VCaP (cell line): ENCODE measurements around the gene ARRB2.

Experiments
- H3K27ac ChIP-seq: fragments of 450-650 bp; 2 replicates; pipeline ENCODE4 v1.5.1; 2017
- TF ChIP-seq, protein P1 (sequence below): fragments of 450-650 bp; conservative IDR thresholded peaks from 2 replicates; pipeline ENCODE4 v1.5.1; 2017; ENCODE audit warnings: mild to moderate bottlenecking, moderate library complexity

Gene ARRB2

GRCh38 chr17:4750606-4751005 lies 40.2 kb downstream of the ARRB2 start:
- TF ChIP-seq, protein P1, sequence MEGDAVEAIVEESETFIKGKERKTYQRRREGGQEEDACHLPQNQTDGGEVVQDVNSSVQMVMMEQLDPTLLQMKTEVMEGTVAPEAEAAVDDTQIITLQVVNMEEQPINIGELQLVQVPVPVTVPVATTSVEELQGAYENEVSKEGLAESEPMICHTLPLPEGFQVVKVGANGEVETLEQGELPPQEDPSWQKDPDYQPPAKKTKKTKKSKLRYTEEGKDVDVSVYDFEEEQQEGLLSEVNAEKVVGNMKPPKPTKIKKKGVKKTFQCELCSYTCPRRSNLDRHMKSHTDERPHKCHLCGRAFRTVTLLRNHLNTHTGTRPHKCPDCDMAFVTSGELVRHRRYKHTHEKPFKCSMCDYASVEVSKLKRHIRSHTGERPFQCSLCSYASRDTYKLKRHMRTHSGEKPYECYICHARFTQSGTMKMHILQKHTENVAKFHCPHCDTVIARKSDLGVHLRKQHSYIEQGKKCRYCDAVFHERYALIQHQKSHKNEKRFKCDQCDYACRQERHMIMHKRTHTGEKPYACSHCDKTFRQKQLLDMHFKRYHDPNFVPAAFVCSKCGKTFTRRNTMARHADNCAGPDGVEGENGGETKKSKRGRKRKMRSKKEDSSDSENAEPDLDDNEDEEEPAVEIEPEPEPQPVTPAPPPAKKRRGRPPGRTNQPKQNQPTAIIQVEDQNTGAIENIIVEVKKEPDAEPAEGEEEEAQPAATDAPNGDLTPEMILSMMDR: no peak
- H3K27ac ChIP-seq: no peak overlapping the region

DNA sequence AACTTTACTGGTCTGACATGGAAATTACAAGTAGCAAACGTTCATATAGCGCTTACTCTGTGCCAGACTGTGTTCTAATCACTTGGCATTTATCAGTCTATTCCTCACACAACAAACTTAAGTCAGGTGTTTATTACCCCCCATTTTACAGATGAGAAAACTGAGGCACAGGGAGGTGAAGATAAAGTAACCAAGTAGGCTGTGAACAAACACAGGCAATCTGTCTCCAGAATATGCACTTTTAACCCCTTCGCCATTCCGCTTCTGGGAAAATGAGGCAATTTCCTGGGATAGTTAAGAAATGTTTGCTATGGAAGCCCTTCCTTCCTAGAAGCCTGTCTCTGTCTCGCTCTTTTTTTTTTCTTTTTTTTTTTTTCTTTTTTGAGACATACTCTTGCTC lies 41.5 kb downstream of the ARRB2 start:
- H3K27ac ChIP-seq: no peak overlapping the region
- TF ChIP-seq, protein P1: no peak

GRCh38 chr17:4753392-4753791 lies 43.0 kb downstream of the ARRB2 start:
- TF ChIP-seq, protein P1: no peak
- no peak overlapping the region for H3K27ac ChIP-seq

- TF ChIP-seq, protein P1: no peak
- H3K27ac ChIP-seq: no peak overlapping the region
Measured at GRCh38 chr17:4759776-4760236, 49.4 kb downstream of the ARRB2 start.

DNA sequence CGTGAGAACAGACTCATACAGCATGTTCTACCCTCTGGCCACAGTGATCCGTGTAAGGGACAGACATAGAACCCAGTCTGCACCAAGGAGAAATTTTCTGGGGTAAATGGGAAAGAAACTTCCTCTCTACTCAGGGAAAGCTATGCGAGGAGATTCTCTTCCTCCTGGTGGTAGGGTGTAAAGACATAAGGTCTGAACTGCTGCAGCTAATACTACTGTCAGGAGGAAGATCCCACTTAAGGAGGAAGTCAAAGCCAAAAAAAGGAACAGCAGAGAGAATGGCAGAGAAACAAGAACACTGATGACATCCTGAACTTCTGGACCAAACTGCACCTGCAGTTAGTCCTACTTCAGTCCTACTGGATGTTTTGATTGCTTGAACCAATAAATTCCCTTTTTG lies 54.2 kb downstream of the ARRB2 start:
- no peak overlapping the region for H3K27ac ChIP-seq
- TF ChIP-seq, protein P1: no peak

DNA sequence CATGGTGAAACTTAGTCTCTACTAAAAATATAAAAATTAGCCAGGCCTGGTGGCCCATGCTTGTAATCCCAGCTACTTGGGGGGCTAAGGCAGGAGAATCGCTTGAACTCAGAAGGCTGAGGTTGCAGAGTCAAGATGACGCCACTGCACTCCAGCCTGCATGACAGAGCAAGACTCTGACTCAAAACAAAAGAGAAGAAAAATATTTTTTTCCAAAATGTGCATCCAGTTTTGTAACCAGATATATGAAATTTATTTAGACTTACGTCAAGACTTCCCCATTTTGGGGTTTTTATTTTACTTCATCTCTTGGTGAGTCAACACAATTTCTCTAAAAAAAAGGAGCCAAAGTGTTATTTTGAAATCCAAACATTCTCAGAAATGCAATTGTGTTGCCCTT lies 55.8 kb downstream of the ARRB2 start:
- H3K27ac ChIP-seq: no peak overlapping the region
- TF ChIP-seq, protein P1: no peak

GRCh38 chr17:4766723-4767122 lies 56.3 kb downstream of the ARRB2 start:
- TF ChIP-seq, protein P1: no peak
- no peak overlapping the region for H3K27ac ChIP-seq
